Suprapubic skin (tissue), 4 donors: Measurements from ENCODE around the gene SLC23A3.

Experiments
- CTCF ChIP-seq, 2 donors: fragments of 200-600 bp in 1 of 2; fragments of 450-650 bp in 1 of 2; sonication (generic) in 1 of 2; IDR thresholded peaks; one replicate each; pipeline ENCODE4 v1.5.1; 2016 to 2019; ENCODE audit warnings: antibody characterized with exemption in 2 of 2, mild to moderate bottlenecking in 1 of 2, moderate library complexity in 1 of 2
- POLR2A ChIP-seq, 2 donors: fragments of 450-650 bp; IDR thresholded peaks; one replicate each; pipeline ENCODE4 v1.6.1; 2017; ENCODE audit warnings: antibody characterized with exemption in 2 of 2, mild to moderate bottlenecking in 2 of 2, moderate library complexity in 2 of 2
- POLR2AphosphoS5 ChIP-seq, 3 donors: sonication (generic); formaldehyde crosslinking; IDR thresholded peaks; one replicate each; pipeline ENCODE4 v1.6.1; 2017; ENCODE audit warnings: antibody characterized with exemption in 3 of 3

DNA sequence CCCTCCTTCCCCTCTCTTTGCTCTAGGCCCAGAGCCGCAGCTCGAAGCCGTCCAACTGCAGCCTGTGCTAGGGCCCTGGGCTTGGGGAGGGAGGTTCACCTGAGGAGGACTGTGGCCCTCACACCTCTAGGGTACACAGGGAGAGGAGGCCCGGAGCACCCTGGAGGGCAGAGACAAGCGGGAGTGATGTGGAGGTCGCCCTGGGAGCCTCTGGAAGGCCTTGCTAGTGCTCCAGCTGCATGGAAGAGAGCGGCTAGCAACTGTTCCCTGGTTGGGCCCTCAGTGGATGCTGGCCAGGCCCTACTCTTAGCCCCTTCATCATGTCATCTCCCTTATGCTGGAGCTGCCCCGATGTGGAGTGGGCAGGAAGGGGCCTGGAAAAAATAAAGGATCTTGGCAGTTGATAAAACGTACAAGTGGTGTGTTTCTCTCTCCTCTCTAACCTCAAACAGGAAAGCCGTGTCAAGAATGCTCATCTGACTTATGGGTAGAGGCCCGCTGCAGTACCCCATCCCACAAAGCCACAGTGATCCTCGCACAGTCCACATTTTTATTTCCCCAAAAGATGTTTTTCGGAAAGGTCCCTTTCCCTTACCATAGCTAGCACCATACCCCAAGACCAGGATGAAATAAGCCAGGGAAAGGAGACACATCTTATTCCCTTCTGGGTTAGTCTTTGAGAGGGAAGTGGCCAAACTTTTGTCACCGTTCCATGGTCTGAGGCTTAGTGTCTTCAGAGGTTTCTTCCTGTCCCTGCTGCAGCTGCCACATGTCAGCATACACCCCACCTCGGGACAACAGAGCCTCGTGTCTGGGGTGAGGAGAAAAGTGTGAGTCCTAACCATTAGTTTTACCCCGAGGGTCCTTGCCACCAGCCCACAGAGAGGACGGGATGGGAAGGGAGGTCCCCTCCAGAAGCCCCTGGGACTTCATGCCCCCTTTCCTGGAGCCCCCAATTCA, 39.7 kb upstream of the SLC23A3 start:
- TF ChIP-seq CTCF (IDR thresholded peaks at IDR 0.05) = no peak
- no peak for TF ChIP-seq POLR2AphosphoS5 (IDR thresholded peaks at IDR 0.05)
- no peak for TF ChIP-seq POLR2A (IDR thresholded peaks at IDR 0.05)
